DOHH2 (cell line): ENCODE data around the gene ZNF594.
"Not testable (repeated sequence)": the region's sequence is repeated elsewhere in the genome, so short reads cannot be mapped to it uniquely, and the experiment has no call there.

ENCODE experiments used
- H3F3A ChIP-seq: fragments of 200-600 bp; sonication (generic), shearing (Covaris generic); 2 replicates; pipeline ENCODE4 v1.6.0; 2016; ENCODE audit warnings: antibody characterized with exemption, mild to moderate bottlenecking; ENCODE audit not compliant: control insufficient read depth, insufficient read depth
- H3K27ac ChIP-seq: fragments of 200-600 bp; sonication (generic); 2 replicates; pipeline ENCODE4 v1.5.1; 2014; ENCODE audit warnings: low read depth, mild to moderate bottlenecking, low read length, moderate library complexity
- H3K27me3 ChIP-seq: fragments of 200-600 bp; sonication (generic); 2 replicates; pipeline ENCODE4 v1.6.1; 2014; ENCODE audit warnings: mild to moderate bottlenecking, low read length, mixed read lengths; ENCODE audit not compliant: control insufficient read depth
- H3K36me3 ChIP-seq: fragments of 200-600 bp; sonication (generic); 2 replicates; pipeline ENCODE4 v1.6.1; 2014; ENCODE audit warnings: mild to moderate bottlenecking, low read length, moderate library complexity, mixed read lengths; ENCODE audit not compliant: control insufficient read depth
- H3K4me1 ChIP-seq: fragments of 200-600 bp; sonication (generic); 2 replicates; pipeline ENCODE4 v1.6.1; 2014; ENCODE audit warnings: mild to moderate bottlenecking, low read length, mixed read lengths; ENCODE audit not compliant: control insufficient read depth
- H3K4me2 ChIP-seq: fragments of 200-600 bp; sonication (generic); 2 replicates; pipeline ENCODE4 v1.6.0; 2014; ENCODE audit warnings: mild to moderate bottlenecking, low read length, moderate library complexity
- H3K4me3 ChIP-seq: fragments of 200-600 bp; sonication (generic); 2 replicates; pipeline ENCODE4 v1.5.1; 2014; ENCODE audit warnings: mild to moderate bottlenecking, low read length, mixed read lengths
- H3K79me2 ChIP-seq: fragments of 200-600 bp; sonication (generic); 2 replicates; pipeline ENCODE4 v1.6.1; 2014; ENCODE audit warnings: mild to moderate bottlenecking, low read length, mixed read lengths; ENCODE audit not compliant: control insufficient read depth
- H3K9me2 ChIP-seq: fragments of 200-600 bp; sonication (generic); replicated peaks from 2 replicates; pipeline ENCODE4 v1.6.1; 2014; ENCODE audit warnings: mild to moderate bottlenecking, low read length, mixed read lengths; ENCODE audit not compliant: control insufficient read depth
- H3K9me3 ChIP-seq: fragments of 200-600 bp; sonication (generic); 2 replicates; pipeline ENCODE4 v1.6.1; 2014; ENCODE audit warnings: antibody characterized with exemption, low read length, mixed read lengths; ENCODE audit not compliant: control insufficient read depth, insufficient read depth
- H4K20me1 ChIP-seq: fragments of 200-600 bp; sonication (generic); 2 replicates; pipeline ENCODE4 v1.6.0; 2014; ENCODE audit warnings: low read depth, mild to moderate bottlenecking, antibody characterized with exemption, low read length, moderate library complexity; ENCODE audit not compliant: control insufficient read depth, insufficient read depth
- TF ChIP-seq, protein P1 (sequence below): fragments of 200-600 bp; sonication (generic); IDR thresholded peaks from one replicate; pipeline ENCODE4 v1.5.1; 2014; ENCODE audit warnings: antibody characterized with exemption, mild to moderate bottlenecking, low read depth, low read length; ENCODE audit not compliant: poor library complexity, severe bottlenecking

Gene ZNF594

DNA sequence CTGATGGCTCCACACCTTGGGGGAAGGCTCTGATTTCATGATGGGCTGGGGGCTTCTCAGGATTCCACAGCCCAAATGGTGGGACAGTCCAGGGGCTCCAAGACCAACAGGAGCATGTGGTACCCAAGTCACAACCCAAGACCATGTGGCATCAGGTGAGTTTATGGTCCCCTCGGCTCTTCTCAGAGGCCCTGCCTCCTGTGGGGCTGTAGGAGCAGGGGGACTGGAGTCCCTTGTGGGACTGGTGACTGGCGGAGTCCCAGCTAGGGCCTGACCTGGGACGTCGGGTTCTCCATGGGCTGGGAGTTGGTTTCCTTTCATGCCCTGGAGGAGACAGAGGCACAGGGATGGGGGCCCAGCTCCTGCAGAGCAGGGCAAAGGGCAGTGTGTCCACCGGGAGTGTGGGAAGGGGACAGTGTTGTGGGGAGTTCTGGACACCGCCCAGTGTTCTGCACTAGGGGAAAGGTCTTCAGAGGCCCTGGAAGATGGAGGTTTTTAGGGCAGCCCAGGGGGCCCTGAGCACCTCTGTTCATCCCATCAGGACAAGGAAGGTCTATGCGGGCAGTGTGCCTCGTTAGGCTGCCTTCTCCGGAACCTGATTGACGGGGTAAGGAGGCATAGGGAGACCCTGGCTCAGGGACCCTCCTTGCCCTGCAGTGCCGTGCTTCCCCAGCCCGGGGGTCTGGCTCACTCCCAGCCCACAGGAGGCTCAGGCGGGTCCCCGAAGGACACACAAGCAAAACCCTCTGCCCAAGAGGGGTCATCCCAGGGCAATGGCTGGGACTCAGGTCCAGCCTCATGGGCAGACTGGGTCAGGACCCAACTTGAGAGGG is 54.9 kb downstream of the ZNF594 start:
- H3F3A ChIP-seq, H3K4me1 ChIP-seq, H3K9me3 ChIP-seq, H3K79me2 ChIP-seq, H3K9me2 ChIP-seq, H3K4me2 ChIP-seq, H4K20me1 ChIP-seq, H3K36me3 ChIP-seq, H3K27ac ChIP-seq, H3K4me3 ChIP-seq, H3K27me3 ChIP-seq: not testable (repeated sequence)

DNA sequence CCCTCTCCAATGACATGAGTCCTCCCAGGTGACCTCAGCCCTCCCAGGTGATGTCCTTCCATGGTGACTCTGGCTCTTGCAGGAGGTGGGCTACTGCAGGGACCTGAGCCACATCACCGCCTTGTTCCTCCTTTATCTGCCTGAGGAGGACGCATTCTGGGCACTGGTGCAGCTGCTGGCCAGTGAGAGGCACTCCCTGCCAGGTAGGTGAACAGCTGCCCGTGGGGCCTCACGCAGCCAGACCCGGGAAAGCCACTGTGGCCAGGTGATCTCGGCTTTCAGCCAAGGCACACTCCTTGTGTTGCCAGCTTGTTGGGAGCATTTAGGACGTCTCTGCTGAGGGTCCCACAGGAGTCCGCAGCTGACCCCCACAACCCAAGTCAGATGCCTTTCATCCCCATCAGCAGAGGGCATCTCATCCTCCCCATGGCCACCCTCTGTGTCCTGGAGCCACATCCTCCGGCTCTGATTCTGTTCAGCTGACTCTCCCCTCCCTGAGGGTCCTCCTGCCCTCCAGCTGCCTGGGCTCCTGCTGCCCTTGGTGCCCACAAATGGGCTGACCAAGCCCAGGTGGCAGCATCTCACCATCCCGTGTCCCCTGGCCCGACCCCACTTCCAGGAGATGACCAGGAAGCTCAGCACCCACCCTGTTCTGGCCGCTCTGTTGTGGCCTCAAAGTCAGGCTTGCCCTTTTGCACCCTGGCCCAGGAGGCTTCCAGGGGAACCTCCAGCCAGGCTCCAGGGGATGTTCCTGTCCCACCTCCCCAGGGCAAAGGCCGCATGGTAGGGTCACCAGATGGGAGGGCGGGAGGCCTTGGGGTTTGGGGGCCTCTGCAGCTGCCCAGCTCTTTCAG is 55.7 kb downstream of the ZNF594 start:
- Histone ChIP-seq H3K36me3 (no peaks in the 10 kb centered on the region), H3K4me3 (no peak overlapping the region), H3K27ac (no peak overlapping the region), H3K79me2 (no peaks in the 10 kb centered on the region), H3K9me2 (no peaks in the 10 kb centered on the region), H4K20me1 (no peaks in the 10 kb centered on the region), H3K27me3 (no peaks in the 10 kb centered on the region), H3K4me1 (no peaks in the 10 kb centered on the region), H3F3A (no peaks in the 10 kb centered on the region), H3K9me3 (no peaks in the 10 kb centered on the region), H3K4me2 (no peak overlapping the region)
- TF ChIP-seq, protein P1, sequence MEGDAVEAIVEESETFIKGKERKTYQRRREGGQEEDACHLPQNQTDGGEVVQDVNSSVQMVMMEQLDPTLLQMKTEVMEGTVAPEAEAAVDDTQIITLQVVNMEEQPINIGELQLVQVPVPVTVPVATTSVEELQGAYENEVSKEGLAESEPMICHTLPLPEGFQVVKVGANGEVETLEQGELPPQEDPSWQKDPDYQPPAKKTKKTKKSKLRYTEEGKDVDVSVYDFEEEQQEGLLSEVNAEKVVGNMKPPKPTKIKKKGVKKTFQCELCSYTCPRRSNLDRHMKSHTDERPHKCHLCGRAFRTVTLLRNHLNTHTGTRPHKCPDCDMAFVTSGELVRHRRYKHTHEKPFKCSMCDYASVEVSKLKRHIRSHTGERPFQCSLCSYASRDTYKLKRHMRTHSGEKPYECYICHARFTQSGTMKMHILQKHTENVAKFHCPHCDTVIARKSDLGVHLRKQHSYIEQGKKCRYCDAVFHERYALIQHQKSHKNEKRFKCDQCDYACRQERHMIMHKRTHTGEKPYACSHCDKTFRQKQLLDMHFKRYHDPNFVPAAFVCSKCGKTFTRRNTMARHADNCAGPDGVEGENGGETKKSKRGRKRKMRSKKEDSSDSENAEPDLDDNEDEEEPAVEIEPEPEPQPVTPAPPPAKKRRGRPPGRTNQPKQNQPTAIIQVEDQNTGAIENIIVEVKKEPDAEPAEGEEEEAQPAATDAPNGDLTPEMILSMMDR: no peak

DNA sequence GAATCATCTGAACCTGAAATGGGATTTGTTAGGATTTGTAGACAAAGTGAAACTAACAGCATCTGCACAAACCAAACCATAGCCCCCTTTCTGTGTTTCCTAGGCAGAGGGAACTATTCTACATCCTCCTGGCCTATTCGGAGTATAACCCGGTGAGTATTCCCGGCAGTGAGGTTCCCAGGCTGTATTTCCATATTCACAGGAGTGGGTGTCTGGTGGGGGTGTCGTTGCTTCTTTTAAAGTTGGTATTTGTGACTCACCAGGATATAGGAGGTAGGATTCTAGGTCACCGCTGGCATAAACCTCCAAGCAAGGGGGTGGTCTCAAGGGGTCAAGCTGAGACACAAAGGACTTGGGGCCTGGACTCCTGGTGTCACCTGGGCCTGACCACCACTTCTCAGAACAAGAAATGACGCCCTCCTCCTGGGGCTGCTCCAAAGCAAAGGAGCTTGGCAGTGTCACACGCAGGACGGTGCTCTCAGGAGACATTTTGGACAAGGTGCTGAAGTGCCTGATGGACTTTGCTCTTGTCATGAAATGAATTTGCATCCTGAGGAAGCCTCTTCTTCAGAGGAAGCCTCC is 56.4 kb downstream of the ZNF594 start:
- H3F3A ChIP-seq, H3K27ac ChIP-seq, H3K4me2 ChIP-seq, H3K9me3 ChIP-seq, H3K4me3 ChIP-seq, H3K79me2 ChIP-seq, H3K27me3 ChIP-seq, H3K36me3 ChIP-seq, H3K9me2 ChIP-seq, H3K4me1 ChIP-seq, H4K20me1 ChIP-seq: not testable (repeated sequence)

DNA sequence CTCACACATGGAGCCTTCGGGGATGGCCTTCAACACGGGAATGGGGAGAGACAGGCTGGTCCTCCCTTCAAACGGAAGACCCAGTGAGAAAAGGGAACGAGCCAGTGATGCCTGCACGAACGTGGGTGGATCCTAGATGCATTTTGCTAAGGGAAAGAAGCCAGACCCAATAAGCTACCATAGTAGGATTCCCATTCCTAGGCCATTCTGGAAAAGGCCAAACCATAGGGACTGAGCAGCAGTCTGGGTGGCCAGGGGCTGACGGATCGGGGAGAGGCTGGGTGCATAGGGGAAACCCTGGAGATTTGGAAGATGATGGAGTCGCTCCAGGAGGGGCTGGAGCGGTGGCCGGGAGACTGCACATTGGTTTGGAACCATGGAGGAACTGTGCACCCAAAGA is 57.1 kb downstream of the ZNF594 start:
- not testable (repeated sequence) for H3K27me3 ChIP-seq, H3F3A ChIP-seq, H3K4me3 ChIP-seq, H3K9me3 ChIP-seq, H4K20me1 ChIP-seq, H3K27ac ChIP-seq, H3K4me2 ChIP-seq, H3K79me2 ChIP-seq, H3K36me3 ChIP-seq, H3K4me1 ChIP-seq, H3K9me2 ChIP-seq

DNA sequence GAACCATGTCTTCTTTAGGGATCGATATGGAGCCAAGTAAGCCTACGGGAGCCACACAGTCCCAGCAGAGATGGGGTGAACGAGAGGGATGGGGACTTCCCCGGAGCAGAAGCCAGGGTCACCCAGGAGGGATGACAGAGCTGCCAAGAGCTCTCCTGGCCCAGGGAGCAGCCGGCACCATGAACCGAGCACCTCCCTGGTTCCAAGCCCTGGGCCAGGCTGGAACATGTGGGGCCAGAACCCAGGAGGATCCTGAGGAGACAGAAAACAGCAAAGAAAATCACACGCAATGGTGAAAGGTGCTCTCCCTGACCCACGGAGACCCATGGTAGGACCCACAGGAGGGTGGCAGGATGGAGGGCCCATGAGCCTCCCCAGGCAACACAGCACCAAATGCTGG is 57.7 kb downstream of the ZNF594 start:
- H3K4me2 ChIP-seq, H3K79me2 ChIP-seq, H3F3A ChIP-seq, H3K4me1 ChIP-seq, H3K4me3 ChIP-seq, H3K9me2 ChIP-seq, H3K27me3 ChIP-seq, H3K27ac ChIP-seq, H3K36me3 ChIP-seq, H4K20me1 ChIP-seq, H3K9me3 ChIP-seq: not testable (repeated sequence)
